IPS-11a (cell line): ENCODE data around the gene CROCC2.
"Not testable (repeated sequence)": the region's sequence is repeated elsewhere in the genome, so short reads cannot be mapped to it uniquely, and the experiment has no call there.

Experiments
- H3K4me3 ChIP-seq: one replicate; pipeline ENCODE4 v1.5.1; 2013; ENCODE audit warnings: low read depth, low read length, control low read depth

Gene CROCC2

GRCh38 chr2:240964704-240965295 is 58.7 kb downstream of the CROCC2 start:
- H3K4me3 ChIP-seq = no peak overlapping the region

- H3K4me3 ChIP-seq = no peak overlapping the region
Observed at GRCh38 chr2:240965296-240965904, 59.3 kb downstream of the CROCC2 start.

- H3K4me3 ChIP-seq = no peak overlapping the region
Observed at GRCh38 chr2:240965905-240966456, 59.8 kb downstream of the CROCC2 start.

- no peak overlapping the region for H3K4me3 ChIP-seq
Observed at GRCh38 chr2:240966457-240966905, 60.3 kb downstream of the CROCC2 start.

- H3K4me3 ChIP-seq = no peak overlapping the region
Observed at GRCh38 chr2:240966906-240967680, 61.0 kb downstream of the CROCC2 start.

- H3K4me3 ChIP-seq = no peak overlapping the region
Observed at GRCh38 chr2:240967681-240968621, 61.8 kb downstream of the CROCC2 start.

- H3K4me3 ChIP-seq = no peak overlapping the region
Observed at GRCh38 chr2:240968731-240969624, 62.8 kb downstream of the CROCC2 start.

- H3K4me3 ChIP-seq = no peak overlapping the region
Observed at GRCh38 chr2:240970104-240970503, 64.0 kb downstream of the CROCC2 start.

GRCh38 chr2:240970816-240971215 is 64.7 kb downstream of the CROCC2 start:
- no peak overlapping the region for H3K4me3 ChIP-seq

- H3K4me3 ChIP-seq = no peak overlapping the region
Observed at GRCh38 chr2:240972201-240972600, 66.1 kb downstream of the CROCC2 start.

- no peak overlapping the region for H3K4me3 ChIP-seq
Observed at GRCh38 chr2:240972636-240973521, 66.7 kb downstream of the CROCC2 start.

GRCh38 chr2:240974771-240975572 is 68.8 kb downstream of the CROCC2 start:
- H3K4me3 ChIP-seq = no peak overlapping the region

GRCh38 chr2:240975903-240976302 is 69.8 kb downstream of the CROCC2 start:
- H3K4me3 ChIP-seq = not testable (repeated sequence)

GRCh38 chr2:240981280-240981679 is 75.1 kb downstream of the CROCC2 start:
- H3K4me3 ChIP-seq = no peak overlapping the region

GRCh38 chr2:240981871-240982800 is 76.0 kb downstream of the CROCC2 start:
- H3K4me3 ChIP-seq = no peak overlapping the region

- no peak overlapping the region for H3K4me3 ChIP-seq
Observed at GRCh38 chr2:240982821-240983281, 76.7 kb downstream of the CROCC2 start.
